NCI-H187 treated with DMSO at 0.1 percent for 48 hours (cell line): ENCODE results near the gene RHBDF2.

ENCODE experiments used
- DNase-seq: peaks from one replicate; lab custom pipeline; 2025; lab: John Stamatoyannopoulos, UW

RHBDF2 gene

DNA sequence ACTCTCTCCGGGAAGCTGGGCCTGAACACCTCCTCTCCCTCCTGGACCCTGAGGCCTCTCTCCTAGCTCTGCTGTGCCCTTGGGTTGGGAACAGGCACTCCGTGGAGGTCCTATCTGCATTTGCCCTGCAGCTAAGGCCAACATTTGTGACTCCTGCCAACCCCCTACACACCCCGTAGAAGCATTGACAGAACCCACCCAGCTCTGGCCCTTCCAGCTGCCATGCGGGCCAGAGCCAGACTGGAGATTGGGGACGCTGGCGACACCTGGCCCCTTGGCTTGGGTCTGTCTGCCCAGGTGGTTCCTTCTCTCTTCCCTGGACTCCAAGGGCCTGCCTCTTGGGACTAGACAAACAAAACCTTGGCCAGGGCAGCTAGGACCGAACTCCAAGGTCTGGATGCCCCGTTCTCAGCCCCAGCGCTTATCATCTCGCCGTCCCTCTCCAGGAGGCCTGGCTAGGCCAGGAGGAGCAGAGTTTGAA lies 644 bp upstream of the RHBDF2 start:
- no peak for DNase-seq

DNA sequence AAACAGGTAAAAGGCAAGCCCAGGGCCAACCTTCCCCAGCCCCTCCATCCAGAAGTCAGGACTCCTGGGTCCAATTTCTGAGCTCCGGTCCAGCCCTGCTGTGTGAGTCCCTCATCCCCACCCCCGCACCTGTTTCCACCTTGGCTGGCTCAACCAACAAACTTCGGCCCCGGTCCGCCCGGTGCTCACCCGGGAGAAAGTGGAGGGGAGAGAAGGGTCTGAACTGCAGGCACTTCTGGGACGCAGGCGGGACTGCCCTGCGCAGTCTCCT lies 541 bp downstream of the RHBDF2 start:
- DNase-seq = no peak

DNA sequence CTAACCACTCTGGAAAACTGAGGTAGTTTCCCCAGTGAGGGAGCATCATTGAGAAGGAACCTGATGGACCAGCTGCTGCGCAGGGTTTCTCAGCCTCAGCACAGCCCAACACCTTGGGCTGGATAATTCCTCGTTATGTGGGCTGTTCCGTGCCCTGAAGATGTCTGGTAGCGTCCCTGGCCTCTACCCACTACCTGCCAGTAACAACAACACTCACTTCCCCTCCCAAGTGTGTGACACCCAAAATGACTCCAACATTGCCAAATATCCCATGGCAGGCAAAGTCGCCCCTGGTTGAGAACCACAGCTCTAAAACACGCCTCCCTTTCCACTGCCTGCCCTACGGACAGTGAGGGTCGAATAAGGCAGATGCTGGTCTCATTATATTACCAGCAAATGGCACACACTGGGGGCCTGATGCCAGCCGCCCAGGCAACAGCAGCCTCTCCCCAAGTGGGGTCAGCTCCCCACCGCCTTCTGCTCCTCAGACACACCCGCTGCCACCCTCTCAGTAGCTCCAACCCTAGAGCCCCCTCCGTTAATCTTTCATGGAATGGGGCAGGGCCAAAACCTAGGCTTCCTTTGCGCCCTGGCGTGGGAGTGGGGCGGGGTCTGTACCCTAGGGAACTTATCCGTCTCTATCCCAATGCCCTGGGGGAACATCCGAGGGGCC lies 1.0 kb downstream of the RHBDF2 start:
- DNase-seq = no peak

DNA sequence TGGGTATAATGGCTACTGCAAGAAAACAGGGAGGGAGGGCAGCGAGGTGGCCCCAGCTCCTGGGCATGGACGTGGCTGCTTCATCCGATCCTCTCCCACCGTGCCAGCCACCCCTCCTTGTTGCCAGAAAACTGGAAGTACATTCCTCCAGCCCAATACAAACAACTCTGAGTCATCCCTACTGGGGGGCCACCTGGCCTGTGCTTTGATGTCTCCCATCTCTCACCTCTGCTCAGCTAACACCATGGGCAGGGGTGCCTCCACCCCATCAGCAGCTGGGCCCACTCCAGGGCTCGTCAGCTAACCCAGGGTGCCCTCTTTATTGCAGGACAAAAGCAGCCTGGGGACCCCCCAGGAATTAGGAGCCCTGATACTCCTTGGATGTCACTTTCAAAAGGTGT lies 2.0 kb downstream of the RHBDF2 start:
- no peak for DNase-seq

DNA sequence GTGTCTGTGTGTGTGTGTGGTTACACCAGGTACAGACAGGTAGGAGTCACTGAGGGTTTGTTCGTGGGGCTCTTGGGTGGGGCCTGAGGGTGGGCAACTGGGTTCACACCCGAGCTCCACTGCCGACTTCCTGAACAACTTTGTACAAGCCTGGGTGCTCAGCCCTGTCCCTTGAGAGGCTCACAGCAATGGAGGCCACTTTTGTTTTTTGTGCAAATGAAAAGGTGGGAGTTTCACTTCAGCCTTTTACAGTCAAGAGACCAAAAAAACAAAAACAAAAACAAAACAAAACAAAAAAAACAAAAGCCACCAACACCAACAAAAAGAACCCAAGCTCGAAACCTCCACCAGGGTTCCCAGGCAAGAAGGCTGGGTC lies 2.4 kb downstream of the RHBDF2 start:
- no peak for DNase-seq

DNA sequence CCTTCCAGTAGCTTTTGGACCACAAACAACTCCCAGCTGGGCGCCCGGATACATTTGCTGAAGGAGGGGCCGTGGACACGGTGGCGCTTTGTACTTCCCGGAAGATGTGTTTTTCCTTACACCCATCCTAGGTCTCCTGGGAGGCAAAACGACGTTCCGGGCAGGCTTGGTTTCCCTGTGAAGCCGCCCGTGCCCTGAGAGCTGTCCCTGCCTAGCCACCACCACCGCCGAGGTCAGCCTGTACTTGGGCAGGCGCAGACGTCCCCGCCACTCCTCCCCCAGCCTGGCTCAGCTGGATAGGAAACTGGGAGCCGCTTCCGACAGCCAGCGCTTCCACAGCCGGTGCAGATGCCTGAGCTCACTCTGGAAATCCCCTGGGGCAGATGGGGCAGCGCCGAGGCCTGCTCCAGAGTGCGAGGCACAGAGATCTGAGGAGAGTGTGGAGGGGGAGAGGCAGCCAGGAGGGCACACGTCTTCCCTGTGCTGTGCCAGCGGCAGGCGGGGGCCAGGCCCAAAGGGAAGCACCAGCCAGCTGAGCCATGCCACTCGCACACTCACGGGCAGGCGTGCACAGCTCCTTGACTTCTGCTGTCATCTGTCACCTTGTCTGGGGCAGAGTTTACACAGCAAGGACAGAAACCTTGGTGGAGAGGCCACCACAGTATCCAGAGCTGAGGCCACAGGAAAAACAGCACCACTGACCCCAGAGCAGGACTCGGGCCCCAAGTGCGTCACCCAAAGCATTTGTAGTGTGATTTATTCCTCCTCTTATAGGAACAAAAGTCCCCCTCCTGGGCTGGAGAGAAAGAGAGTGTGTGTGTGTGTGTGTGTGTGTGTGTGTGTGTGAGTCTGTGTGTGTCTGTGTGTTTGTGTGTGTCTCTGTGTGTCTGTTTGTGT lies 3.0 kb downstream of the RHBDF2 start:
- DNase-seq = peak; percentile 16

DNA sequence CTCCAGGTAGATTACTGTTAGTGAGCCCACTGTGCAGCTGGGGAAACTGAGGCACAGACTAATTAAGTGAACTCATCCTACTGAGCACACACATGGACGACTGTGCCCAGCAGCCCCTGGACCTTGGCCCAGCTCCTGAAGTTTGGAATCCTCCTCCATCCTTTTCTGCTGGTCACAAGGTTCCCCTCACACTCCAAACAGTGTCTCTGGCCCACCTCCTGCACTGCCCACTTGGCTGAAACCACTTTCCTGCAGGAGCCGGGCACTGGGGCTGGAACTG lies 3.6 kb downstream of the RHBDF2 start:
- DNase-seq = no peak

DNA sequence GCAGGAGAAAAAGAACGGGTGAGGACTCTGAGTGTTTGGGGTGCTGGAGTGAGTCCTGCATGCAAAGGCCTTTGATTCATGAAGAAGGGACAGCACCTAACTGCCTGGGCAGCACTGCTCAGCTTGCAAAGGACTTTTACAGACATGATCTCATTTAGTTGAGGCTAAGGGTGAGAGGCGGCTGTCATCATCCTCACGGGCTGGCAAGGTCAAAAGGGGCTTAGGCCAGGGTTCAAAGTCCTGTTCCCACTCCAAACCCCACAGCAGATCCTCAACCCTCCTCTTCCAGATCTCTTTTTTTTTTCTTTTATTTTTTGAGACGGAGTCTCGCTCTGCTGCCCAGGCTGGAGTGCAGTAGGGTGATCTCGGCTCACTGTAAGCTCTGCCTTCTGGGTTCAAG lies 4.8 kb downstream of the RHBDF2 start:
- DNase-seq = no peak

DNA sequence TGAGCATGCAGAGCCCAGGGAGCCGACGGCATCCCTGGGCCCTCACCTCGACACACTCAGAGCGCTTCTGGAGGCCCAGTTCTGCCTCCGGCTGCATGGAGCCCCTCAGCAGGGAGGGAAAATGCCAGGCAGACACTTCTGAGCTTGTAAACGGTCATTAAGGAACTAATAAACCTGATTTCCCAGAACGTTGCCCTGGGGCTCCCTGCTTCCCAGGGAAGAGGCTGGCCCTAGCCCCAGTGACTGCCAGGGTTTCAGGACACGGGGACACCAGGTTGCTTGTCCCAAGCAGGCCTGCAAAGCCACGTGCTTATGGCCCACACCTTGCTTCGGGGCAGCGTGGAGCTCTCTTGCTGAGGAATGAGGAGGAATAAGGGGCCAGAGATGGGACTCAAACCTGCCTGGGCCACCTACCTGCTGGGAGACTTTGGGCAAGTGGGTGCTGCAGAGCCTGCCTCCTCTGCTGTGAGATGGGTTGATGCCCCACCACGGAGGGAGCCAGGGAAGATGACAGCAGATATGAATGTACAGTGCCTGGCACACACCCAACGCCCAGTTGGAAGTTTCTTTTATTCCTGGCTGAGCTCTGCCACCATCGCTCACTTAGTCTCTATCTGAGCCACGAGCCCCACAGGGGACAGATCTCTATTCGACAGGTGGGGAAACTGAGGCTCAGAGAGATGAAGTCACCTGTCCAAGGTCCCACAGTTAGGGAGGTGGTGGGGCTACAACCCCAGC lies 5.4 kb downstream of the RHBDF2 start:
- no peak for DNase-seq

DNA sequence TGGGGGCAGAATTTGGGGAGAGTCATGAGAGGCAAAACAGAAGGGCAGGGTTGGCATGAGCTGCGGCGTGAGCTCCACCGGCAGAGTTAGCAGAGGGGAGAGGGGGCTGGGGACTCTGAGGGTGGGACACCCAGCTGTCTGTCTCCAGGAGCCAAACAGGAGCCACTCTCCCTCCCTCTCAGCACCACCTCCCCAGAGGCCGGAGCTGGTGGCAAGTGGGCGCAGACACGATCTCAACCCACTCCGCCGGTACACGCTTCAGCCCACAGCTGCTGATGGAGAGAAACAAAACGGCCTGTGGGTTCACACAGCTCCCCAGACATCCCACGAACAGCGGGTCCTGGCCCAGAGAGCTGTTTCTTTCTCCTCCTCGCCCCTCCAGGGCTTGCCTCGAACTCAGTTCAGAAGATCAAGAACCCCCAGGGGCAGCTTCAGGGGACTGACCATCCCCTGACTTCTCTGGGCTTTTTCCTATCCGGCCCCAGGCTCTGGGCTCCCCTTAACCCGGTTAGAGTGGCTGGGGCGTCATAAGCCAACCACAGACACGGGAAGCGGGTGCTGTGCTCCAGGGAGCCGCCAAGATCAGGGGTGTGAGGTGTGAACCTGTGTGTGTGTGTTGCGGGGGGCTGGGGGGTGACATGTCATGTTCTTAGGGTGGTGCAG lies 7.6 kb downstream of the RHBDF2 start:
- no peak for DNase-seq

DNA sequence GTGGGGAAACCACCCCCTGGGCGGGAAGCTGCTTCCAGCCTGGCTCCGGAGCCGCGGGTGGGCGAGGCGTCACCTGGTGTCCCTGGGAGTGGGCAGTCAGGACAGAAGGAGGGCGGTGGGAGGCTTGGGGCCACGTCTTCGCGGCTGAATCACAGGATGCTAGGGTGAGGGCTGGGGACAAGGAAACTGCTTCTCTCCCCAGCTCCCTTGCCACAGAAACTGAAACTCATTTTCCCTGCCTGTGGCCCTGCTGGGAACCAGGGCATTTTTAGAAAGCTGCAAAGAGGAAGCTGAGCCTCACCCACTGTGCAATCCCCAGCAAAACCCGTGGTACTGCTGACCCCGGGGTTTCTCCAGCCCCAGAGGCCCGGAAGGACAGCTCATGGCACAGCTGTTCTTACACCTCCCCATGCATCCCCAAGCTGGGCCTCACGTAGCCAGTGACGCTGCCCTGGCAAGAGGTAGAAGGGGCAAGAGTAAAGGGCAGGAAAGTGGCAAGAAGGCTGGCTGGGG lies 8.2 kb downstream of the RHBDF2 start:
- no peak for DNase-seq

DNA sequence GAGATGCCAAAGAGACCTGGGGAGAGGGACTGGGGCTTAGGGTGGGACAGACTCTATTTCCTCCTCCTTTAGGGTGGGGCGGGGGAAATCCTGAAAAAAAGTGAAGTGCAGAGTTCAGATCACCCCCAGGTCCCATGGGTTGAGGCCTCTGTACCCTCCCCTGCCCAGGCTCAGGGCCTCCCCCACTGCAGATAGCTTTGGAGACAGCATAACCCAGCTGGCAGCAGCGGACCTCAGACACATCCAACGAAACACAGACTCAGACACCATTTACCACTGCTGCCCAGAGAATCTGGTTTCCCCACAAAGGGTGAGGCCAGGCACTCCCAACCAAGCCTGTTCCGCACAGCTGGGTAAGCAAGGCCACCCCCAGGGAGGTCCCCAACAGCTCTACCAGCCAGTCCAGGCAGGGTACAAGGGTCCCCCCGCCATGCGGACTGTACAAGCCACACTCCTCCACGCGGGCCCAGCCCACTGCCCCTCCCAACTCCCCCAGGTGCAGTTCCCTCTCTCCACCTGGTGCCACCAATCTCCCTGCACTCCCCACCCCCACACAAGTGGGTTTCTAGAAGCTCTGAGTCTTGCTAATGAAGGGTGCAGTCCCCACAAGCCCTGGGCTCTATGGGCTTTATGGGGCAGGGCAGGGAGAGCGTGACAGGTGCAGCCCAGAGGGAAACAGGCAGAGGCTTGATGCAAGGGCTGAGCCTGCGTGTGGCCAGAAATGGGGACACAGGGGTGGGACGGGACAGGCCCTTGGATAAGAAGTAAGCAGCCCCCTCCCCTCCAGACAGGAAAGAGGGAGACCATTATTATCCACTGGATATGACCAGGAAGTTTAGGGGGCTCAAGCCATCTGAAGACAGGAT lies 8.9 kb downstream of the RHBDF2 start:
- DNase-seq = no peak

DNA sequence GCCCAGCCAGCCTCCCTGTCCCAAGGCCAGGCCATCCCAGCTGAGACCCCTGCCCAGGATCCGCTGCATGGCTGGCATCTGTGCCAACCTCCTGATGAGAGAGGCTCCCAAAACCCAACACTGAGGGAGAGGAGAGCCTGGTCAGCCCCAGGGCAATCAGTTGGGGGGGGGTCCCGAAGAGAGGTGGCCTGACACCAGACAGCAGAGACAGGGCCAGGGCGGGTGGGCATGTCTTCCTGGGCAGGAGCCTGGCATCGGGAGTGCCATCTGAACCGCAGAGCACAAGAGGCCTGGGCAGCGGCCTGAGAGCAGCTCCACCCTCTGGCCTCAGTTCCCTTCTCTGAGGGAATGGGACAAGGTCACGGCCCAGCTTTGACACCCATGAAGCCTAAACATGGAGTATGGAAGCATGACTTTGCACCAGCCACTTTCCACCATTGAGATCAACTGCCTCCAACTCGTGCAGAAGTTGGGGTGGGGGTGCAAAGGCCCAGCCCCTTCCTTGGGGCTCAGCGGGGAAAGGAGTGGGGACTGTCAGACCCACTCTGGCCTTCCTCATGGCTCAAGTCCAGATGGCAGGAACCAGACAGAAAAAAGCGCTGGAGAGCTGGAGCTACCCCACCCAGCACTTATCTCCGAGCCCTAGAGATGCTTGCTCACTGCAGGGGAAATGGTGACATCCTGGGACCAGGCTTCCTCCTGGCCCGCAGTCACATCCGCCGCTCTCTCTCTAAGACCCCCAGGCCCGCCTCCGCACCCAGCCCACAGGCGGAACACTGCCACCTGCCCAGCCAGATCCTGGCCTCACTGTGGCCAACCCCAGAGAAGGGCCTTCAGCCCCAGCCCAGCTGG lies 9.7 kb downstream of the RHBDF2 start:
- DNase-seq = no peak

DNA sequence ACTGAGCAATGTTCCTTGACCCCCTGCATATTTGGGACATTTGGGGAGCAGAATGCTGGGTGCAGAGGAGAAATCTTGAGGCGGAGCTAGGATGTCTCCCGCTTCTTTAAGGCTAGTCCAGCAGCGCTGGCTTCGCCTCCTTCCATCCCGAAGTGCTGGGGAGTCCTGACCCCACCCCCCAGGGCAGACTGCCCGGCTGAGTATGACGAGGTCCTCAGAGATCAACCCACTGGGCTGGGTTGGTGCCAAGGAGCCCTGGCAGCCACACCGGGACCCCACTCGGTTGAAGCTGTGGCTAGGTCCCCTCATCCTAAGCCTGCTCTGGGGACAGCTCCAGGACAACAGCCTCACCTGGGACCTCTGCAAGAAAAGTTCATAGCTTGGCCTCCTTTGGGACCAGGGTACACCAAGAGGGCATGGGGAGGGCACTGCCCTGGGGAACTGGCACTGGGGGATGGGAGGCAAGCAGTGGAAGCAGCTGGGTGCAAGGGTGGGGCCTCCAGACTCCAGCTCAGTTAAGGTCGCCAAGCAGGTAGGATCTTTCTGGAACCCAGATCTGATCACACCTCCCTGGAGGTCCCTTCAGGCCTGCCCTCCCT lies 11.0 kb downstream of the RHBDF2 start:
- no peak for DNase-seq

DNA sequence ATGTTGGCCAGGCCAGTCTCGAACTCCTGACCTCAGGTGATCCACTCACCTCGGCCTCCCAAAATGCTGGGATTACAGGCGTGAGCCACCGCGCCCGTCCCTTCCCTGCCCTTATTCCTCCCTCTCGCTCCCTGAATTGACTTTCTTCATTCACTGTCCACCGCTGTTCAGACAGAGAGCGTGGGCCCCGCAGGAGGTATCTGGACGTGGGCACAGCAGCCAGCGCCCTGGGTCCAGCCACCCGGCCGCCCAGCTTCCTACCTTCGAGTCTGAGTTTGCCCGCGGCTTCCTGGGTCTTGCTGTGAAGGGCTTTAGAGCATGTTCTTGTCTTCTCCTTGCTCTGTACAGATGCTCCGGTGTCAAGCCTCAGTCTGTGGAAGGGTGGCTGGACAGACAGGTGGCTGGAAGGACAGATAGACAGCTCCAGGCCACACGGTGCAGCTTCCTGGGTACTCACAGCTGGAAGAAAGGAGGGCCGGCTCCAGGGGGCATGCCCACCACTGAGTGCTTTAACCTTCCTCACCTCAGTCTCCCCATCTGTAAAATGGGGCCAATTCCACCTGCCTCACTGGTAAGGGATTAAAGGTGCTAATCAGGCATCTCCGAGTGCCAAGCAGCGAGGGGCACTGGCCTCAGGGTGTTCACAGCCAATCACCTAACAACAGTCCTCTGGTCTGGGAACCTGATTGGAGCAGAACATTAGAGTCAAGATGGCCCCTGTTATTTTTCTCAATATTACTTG lies 13.6 kb downstream of the RHBDF2 start:
- DNase-seq = no peak

DNA sequence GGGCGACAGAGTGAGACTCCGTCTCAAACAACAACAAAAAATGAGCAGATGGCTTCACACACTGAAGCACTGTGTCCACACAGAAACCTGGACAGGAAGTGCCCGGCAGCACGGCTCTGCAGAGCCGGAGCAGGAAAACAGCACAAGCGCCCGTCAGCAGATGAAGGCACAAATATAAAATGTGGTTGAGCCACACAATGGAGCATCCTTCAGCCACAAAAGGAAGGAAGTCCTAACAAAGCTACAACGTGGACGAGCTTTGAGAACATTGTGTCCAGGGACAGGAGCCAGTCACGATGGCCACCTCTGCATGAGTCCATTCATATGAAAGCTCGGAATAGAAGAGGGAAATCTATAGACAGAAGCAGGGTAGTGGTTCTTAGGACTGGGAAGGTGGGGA lies 15.7 kb downstream of the RHBDF2 start:
- DNase-seq = no peak

DNA sequence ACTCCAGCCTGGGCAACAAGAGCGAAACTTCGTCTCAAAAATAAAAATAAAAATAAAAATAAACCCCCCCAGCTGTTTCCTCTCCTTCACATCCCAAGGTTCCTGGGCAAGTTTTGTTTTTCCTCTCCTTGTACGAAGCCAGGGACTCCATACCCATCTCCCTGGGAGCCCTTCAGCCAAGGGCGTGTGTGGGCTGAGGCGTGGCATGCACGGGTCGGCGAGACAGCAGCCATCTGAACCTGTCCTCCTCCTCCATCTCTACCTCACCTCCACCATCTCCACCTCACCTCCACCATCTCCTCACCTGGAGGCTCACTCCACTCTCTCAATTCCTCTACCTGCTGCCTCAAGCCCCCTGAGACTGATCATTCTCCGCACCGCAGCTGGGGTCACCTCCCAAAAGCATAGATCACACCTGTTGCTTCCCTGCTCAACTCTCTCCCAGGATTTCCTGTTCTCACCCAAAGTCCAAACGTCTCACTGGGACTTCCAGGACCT lies 16.9 kb downstream of the RHBDF2 start:
- no peak for DNase-seq

DNA sequence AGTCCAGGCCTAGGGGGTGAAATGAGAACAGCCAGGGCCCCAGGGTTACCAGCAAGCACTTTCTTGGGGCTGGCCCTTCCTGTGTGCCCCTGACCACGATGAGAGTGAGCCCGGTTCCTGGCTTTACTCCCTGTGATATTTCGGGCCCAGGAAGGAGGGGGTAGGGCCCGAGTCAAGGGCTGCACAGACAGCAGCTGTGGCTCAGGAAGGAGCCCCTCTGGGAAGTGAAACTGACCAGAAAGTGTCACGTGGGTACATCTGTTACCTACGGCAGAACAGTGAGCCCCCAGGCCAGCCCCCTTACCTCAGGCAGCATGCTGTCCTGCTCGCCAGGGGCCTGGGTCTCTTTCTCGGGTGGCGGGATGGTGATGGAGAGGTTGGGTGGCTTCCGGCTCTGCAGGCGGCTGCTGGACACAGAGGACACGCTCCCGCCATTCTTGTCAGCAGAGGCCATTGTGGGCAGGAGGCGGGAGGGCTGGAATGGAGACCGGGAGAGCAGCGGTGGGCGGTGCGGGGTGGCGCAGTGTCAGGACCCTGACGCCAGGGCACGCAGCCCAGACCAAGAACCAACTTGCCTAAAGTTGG lies 20.1 kb downstream of the RHBDF2 start:
- no peak for DNase-seq

DNA sequence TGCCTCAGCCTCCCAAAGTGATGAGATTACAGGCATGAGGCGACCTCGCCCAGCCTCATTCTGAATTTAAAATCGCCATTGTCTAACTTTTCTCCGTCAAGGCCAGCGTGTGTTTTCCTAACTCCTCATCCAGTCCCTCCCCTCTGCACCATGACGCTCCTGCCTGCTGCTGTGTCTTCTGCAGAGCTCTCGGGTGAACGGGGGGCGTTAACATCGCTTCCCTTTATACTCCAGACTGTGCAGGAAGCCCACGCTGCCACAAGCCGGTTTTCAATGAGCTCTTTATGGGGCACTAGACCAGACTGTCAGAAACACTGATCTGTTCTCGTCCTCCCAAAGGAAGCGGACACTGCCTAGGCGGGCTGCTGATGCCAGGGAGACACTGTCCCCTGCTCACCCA lies 20.6 kb downstream of the RHBDF2 start:
- DNase-seq = no peak
